H1 (cell line): ENCODE results near the gene NFKBIE.

Experiments used
- CTCF ChIP-seq, 3 experiments: IDR thresholded peaks; 1 replicate in 2 of 3; 2 replicates in 1 of 3; pipeline versions ENCODE4 v1.5.1 to v1.6.1; 2011; ENCODE audit warnings: low read length in 3 of 3, mild to moderate bottlenecking in 3 of 3, inconsistent platforms in 2 of 3, low read depth in 1 of 3, moderate library complexity in 1 of 3; ENCODE audit not compliant: insufficient read depth in 1 of 3; ENCODE audit errors: control extremely low read depth in 1 of 3
- NRF1 ChIP-seq: IDR thresholded peaks from 2 replicates; pipeline ENCODE4 v1.6.1; 2011; ENCODE audit warnings: mild to moderate bottlenecking, low read depth, low read length, improper control_type of control experiment
- SP1 ChIP-seq: IDR thresholded peaks from 2 replicates; pipeline ENCODE4 v1.6.1; 2011; ENCODE audit warnings: low read depth, low read length
- ZNF274 ChIP-seq: IDR thresholded peaks from 2 replicates; pipeline ENCODE4 v1.7.0; 2012; ENCODE audit warnings: low read length, borderline replicate concordance; ENCODE audit errors: extremely low read depth

- TF ChIP-seq CTCF (IDR thresholded peaks at IDR 0.05; ENCODE audit: control extremely low read depth in 1 of 3, insufficient read depth in 1 of 3, low read depth in 1 of 3, low read length in 3 of 3) (no peak), SP1 (no peak), ZNF274 (no peak), NRF1 (no peak)
These were observed 37.5 kb upstream of the NFKBIE start for GRCh38 chr6:44302856-44303255.
